NCI-H146 (cell line): Measurements from ENCODE around the gene TM9SF3.

Experiments
- DNase-seq: peaks from one replicate; lab custom pipeline; 2025; lab: John Stamatoyannopoulos, UW

Gene TM9SF3

GRCh38 chr10:96470116-96470743 lies 116.6 kb downstream of the TM9SF3 start:
- peak; percentile 44 for DNase-seq

GRCh38 chr10:96468845-96469244 lies 118.0 kb downstream of the TM9SF3 start:
- DNase-seq = no peak
